Caki2 (cell line): ENCODE data around the gene THADA. TPM values are rescaled to one million over a fixed set of nuclear protein-coding genes. Genes with fewer than 3 reads are reported as not detected.
A peak's percentile ranks its signal among the peaks of the same experiment; 100 is the strongest.

ENCODE experiments used
- DNase-seq: peaks from one replicate; pipeline ENCODE4 v3.0.0-alpha.2; 2015; ENCODE audit warnings: low read depth
- in situ Hi-C: cut with HindIII; loops from 2 replicates; pipeline ENCODE4 v1.10.0; 2016; ENCODE audit warnings: low sequenced_read_pairs, low pct_unique_long_range_greater_than_20kb, mixed read lengths
- total RNA-seq: library from RNA; depleted of rRNA; stranded (reverse); fragments of >200 nt; shearing (Covaris generic); gene quantifications from 2 replicates; pipeline ENCODE4 v1.2.3, GENCODE V29; 2014; ENCODE audit warnings: low replicate concordance

Gene THADA
- total RNA-seq, 1 experiment from 2014 or later, result 30.0 TPM

- DNase-seq, result no peak
- in situ Hi-C loops, result no loop called here
Observed at GRCh38 chr2:43361286-43361685, 234.6 kb downstream of the THADA start.

DNA sequence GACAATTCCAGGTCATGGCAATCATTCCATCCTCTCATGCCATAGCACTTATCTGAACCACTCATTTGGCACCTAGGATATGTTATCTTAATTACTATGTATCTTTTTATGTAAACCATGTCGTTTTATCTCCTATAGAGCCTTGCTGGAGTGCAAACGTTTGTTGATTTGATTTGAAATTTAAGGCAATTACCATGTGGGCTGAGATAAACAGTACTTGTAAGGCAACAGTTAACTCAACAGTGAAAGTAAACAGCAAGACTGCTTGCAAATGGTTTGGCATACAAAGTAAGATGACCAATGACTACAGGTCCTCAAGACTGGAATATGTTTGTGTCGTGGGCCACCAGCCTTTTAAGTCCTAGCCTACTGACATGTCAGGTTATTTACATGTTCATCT is 235.7 kb downstream of the THADA start:
- in situ Hi-C loops, result no loop called here
- DNase-seq, result no peak

- in situ Hi-C loops, result no loop called here
- DNase-seq, result no peak
Observed at GRCh38 chr2:43358410-43359201, 237.2 kb downstream of the THADA start.

- in situ Hi-C loops, result no loop called here
- DNase-seq, result no peak
Observed at GRCh38 chr2:43356774-43357173, 239.1 kb downstream of the THADA start.

DNA sequence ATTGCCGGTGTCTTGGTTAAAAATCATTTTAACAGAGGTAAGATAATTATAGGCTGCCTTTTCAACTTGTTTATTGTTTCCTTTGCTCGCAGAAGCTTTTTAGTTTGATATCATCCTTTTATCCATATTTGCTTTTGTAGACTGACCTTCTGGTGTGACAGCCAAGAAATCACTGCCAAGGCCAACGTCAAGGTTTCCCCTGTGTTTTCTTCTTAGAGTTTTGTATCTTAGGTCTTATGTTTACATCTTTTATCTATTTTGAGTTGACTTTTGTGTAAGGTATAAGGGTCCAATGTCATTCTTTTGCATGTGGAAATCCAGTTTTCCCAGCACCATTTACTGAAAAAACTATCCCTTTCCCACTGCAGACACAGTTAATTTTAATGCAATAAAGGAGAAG is 240.4 kb downstream of the THADA start:
- in situ Hi-C loops, result no loop called here
- DNase-seq, result no peak

GRCh38 chr2:43349904-43350303 is 245.9 kb downstream of the THADA start:
- in situ Hi-C loops, result no loop called here
- no peak for DNase-seq

DNA sequence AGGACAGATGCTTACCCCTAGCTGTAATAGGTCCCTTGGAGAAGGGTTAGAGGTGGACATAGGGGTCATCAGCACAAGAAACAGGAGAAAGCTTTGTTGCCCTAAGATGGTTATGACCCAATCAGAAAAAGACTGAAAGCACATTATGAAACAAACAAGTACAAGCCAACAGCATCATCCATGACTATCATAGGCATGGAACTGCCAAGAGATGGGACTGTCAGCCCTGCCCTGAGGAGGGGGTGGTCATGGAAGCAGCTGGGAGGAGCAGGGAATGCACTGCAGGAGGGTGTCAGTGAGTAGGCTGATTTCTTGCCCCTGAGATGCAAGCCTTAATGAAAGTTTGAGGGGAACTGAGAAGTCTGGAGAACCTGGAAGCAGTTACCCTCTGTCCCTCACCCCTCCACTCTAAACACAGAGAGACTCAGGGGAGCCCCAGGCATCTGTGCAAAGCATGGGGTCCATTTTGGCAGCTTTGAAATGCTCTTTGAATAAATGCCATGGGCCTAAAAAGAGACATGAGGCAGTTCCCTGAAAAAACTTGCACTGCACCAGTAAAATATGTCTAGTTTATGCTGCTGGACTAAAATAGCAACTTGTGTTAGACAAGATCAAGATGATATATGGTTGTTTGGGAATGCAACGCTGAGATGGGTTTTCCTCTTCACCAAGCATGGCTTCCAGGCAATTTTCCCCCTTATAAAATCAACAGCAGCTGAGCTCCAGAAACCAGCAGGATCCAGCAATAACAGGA is 246.8 kb downstream of the THADA start:
- no peak for DNase-seq
- in situ Hi-C loops, result no loop called here

DNA sequence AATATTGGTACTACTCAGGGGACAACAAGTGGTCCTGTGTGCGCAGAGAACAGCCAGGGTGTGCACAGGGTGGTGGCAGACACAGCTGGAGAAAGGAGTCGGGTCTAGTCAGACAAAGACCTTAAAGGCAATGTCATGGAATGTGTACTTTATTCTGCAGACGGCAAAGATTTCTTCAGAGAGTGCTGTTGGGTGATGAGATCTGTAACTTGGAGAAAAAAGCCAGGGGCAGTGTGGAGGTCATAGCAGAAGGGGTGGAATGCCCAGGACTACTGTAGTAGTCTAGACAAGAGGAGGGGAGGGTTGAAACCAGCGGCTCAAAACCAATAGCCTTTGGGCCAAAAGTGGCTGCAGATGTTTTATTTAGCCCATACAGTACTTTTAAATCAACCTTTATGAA is 248.1 kb downstream of the THADA start:
- in situ Hi-C loops, result no loop called here
- DNase-seq, result no peak

- in situ Hi-C loops, result no loop called here
- no peak for DNase-seq
Observed at GRCh38 chr2:43346602-43347567, 249.0 kb downstream of the THADA start.

DNA sequence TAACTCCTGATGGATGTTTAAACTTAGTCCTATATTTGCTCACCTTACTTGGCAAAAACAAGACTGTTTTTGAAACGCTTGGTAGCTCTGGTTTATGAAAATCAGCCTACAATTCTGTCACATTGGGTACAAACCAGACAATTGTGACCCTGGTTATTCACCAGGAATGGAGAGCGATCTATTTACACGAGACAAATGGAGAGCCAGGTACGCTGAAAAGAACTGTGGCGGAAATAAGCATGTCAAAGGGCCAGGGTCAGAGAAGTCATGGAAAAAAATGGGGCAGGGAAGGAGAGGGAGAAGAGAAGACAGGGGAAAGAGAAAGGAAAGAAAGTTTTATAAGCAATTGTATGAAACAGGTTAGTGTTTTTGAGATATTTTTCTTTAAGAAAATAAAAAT is 250.0 kb downstream of the THADA start:
- in situ Hi-C loops, result no loop called here
- no peak for DNase-seq

DNA sequence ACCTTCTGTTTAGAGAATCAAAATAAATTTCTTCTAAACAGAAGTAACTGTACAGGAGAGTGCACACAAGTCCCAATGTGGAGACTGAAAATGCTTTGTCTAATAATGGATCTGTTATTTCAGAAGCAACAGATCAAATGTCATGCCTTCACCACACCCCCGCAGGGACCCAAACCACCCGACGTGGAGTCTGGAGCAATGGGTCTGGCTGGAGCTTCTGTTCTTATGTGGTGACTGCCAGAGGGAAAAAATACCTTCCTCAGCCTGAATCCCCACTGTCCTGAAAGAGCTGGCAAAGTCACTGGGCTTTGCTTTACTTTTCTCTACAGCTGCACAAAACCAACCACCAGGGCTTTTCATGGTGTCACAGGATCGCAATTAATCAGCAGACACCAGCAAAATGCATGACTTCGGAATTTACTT is 250.4 kb downstream of the THADA start:
- in situ Hi-C loops, result no loop called here
- DNase-seq, result no peak

DNA sequence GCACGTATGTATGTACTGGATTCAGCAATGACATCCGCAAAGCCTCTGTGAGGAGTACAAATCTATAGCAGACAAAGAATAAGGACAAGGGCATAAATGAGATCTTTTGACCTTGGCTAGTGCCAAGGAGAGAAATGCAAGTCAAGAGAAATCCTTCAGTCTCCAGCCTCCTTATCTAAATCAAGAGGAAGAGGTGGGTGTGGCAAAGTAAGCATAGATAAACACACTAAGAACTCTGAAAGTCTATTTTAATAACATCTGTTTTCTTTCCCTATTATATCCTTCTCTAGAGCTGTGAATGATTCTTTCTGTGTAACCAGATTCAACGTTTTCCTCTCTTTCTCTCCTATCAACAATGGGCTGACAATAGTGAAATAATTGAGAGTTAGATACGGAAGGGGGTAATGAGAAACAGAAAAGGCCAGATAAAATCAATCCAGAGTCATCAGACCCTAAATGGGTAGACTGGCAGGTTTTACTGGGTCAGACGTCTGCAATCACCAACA is 250.9 kb downstream of the THADA start:
- in situ Hi-C loops, result no loop called here
- DNase-seq, result no peak

- DNase-seq, result no peak
- in situ Hi-C loops, result no loop called here
Observed at GRCh38 chr2:43343573-43344304, 252.1 kb downstream of the THADA start.

DNA sequence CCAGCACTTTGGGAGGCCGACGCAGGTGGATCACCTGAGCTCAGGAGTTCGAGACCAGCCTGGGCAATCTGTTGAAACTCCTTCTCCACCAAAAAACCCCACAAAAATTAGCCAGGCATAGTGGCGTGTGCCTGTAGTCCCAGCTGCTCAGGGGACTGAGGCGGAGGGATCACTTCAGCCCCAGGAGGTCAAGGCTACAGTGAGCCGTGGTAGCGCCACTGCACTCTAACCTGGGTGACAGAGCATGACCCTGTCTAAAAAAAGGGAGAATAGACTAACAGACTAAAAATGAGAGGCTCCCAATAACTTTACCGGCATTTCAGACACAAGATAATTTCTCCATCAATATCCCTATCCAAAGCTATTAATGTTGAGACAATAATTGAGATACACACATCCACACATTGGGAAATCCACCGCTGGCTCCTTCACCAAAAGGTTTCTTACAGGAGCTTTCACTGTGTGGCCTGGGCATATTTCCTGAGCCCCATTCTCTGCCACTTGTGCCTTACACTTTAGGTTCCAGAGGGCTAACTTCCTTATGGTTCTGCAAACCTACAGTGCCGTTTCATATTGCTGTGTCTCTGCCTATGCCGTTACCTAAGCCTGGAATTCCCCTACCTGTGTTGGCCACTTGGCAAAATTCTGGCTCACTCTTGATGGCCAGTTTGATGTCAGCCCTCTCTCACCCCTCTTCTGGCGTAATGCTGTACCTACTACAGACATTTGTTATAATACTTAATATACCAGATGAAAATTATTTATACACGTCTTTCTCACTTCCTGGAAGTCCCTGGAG is 253.7 kb downstream of the THADA start:
- no peak for DNase-seq
- in situ Hi-C loops, result no loop called here

DNA sequence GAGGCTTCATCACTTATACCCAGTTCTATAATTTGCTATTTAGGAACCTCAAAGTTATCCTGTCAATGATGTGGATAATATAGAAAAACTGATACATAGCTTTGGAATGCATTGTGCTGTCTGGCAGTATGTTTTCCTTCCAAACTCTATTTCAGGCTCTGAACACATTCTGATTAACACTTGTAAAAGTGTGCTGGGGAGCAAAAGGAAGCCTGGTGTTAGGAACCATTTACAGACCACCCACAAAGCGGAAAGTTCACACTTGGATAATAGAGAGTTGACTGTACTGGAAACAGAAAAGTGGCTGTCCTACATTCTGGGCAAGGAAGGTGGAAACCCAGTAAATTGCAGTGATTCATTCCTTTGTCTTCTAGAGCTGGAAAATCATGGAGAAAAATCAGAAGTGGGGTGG is 254.9 kb downstream of the THADA start:
- in situ Hi-C loops, result no loop called here
- peak; percentile 25 for DNase-seq

- DNase-seq, result no peak
- in situ Hi-C loops, result no loop called here
Observed at GRCh38 chr2:43340066-43340465, 255.8 kb downstream of the THADA start.

DNA sequence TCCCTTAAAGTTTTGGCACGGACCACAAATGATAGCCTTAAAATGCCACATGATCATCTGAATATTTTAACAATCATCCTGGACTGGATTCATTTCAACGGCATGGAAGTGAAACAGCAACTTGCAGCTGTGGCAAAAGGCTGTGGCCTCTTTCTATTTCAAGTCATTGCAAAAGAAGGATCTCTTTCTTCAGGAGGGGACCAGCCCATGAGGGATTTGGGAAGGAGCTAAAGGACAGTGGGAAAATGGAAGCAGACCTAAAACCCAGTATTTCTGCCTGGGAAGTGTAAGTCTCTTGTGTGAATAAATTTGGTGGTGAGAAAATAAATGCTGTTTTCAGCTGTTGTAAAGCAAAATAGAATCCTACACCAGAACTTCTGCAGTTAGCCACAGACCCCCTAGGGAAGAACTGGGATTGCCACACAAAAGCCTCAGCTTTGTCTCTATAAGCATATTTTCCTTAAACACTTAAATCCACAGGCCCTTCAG is 262.1 kb downstream of the THADA start:
- DNase-seq, result no peak
- in situ Hi-C loops, result no loop called here
